Osteoblast (primary cell): ENCODE measurements around the gene ANKRD28. TPM values are rescaled to one million over a fixed set of nuclear protein-coding genes. Genes with fewer than 3 reads are reported as not detected.

Experiments used
- DNase-seq: peaks from one replicate; pipeline ENCODE4 v3.0.0; 2011; ENCODE audit warnings: low spot score, mixed read lengths; ENCODE audit not compliant: insufficient read length; ENCODE audit errors: missing footprints
- H2AFZ ChIP-seq: 2 replicates; pipeline ENCODE4 v1.6.0; 2011; ENCODE audit warnings: mild to moderate bottlenecking, low read length
- H3K27ac ChIP-seq: 2 replicates; pipeline ENCODE4 v1.5.1; 2011; ENCODE audit warnings: mild to moderate bottlenecking, low read depth, low read length, moderate library complexity
- H3K27me3 ChIP-seq: 2 replicates; pipeline ENCODE4 v1.6.0; 2012; ENCODE audit warnings: mild to moderate bottlenecking, control low read depth, inconsistent platforms, low read length, moderate library complexity; ENCODE audit not compliant: insufficient read depth
- H3K36me3 ChIP-seq: 2 replicates; pipeline ENCODE4 v1.5.1; 2011; ENCODE audit warnings: mild to moderate bottlenecking, low read length, control low read depth, moderate library complexity; ENCODE audit not compliant: insufficient read depth
- H3K4me1 ChIP-seq: 2 replicates; pipeline ENCODE4 v1.5.1; 2011; ENCODE audit warnings: mild to moderate bottlenecking, low read length, control low read depth, moderate library complexity; ENCODE audit not compliant: insufficient read depth
- H3K4me2 ChIP-seq: 2 replicates; pipeline ENCODE4 v1.6.0; 2011; ENCODE audit warnings: mild to moderate bottlenecking, low read length; ENCODE audit not compliant: insufficient read depth
- H3K4me3 ChIP-seq: fragments of 200-600 bp; sonication (generic); 3 replicates; pipeline ENCODE4 v1.5.1; 2012; ENCODE audit warnings: mild to moderate bottlenecking, low read length, inconsistent platforms; ENCODE audit not compliant: insufficient read depth
- H3K79me2 ChIP-seq: 2 replicates; pipeline ENCODE4 v1.6.0; 2012; ENCODE audit warnings: mild to moderate bottlenecking, low read length, control low read depth, inconsistent platforms; ENCODE audit not compliant: insufficient read depth
- H3K9me3 ChIP-seq: 2 replicates; pipeline ENCODE4 v1.5.1; 2011; ENCODE audit warnings: low read depth, low read length, control low read depth
- H4K20me1 ChIP-seq: 2 replicates; pipeline ENCODE4 v1.6.0; 2012; ENCODE audit warnings: mild to moderate bottlenecking, low read length, control low read depth; ENCODE audit not compliant: insufficient read depth
- total RNA-seq: library from RNA; depleted of rRNA; stranded (reverse); fragments of >200 nt; gene quantifications from 2 replicates; pipeline ENCODE4 v1.2.3, GENCODE V29; 2012
- TF ChIP-seq, protein P1 (sequence below): IDR thresholded peaks from 2 replicates; pipeline ENCODE4 v1.5.1; 2011; ENCODE audit warnings: mild to moderate bottlenecking, low read depth, low read length, moderate library complexity; ENCODE audit errors: extremely low read depth

ANKRD28 gene
- 215 and 223 TPM in 2 replicates for total RNA-seq

DNA sequence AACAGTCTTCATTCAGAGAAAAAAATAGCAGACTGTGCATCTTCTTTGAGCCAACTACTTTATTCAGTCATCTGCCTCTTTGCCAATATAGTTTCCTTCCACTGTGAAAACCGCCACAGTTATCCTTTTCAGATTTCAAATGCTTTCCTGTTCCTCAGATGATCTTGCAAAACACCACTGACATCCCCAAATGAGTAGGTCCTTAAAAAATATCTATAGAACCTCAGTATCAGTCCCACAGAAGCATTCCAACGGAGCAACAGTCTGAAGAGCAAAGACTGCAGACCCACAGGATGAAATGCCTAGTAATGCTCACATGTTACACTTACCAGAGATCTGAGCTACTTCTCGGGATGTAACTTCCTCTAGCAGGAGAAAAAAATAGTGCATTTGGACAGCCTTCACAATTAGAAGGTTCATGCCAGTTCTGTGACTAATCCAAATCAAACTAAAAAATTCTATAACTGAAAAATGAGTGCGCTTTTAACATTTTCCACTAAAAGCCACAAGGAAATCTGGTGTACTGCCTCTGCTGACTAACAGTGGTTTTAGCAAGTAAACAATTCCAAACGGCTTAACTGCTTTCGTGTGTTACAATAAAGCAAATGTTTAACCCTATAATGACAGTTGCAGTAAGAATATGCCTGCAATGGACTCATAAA lies at the start of gene ANKRD28:
Gene ANKRD28, minus strand, starts transcription at position 338 of the 662 bp plus-strand sequence. CDS start 1,458 bp downstream, outside the sequence.
- H3K27me3 ChIP-seq = no peaks in the 10 kb centered on the region
- H3K27ac ChIP-seq = peak within 1 kb of the TSS; percentile 99
- peak within 1 kb of the TSS; percentile 77 for H3K4me3 ChIP-seq
- H3K9me3 ChIP-seq = no peaks in the 10 kb centered on the region
- DNase-seq = no peak
- H4K20me1 ChIP-seq = no peaks in the 10 kb centered on the region
- H3K4me2 ChIP-seq = peak within 1 kb of the TSS; percentile 94
- peaks cover 42% of the 10 kb centered on the region for H3K4me1 ChIP-seq
- TF ChIP-seq, protein P1, sequence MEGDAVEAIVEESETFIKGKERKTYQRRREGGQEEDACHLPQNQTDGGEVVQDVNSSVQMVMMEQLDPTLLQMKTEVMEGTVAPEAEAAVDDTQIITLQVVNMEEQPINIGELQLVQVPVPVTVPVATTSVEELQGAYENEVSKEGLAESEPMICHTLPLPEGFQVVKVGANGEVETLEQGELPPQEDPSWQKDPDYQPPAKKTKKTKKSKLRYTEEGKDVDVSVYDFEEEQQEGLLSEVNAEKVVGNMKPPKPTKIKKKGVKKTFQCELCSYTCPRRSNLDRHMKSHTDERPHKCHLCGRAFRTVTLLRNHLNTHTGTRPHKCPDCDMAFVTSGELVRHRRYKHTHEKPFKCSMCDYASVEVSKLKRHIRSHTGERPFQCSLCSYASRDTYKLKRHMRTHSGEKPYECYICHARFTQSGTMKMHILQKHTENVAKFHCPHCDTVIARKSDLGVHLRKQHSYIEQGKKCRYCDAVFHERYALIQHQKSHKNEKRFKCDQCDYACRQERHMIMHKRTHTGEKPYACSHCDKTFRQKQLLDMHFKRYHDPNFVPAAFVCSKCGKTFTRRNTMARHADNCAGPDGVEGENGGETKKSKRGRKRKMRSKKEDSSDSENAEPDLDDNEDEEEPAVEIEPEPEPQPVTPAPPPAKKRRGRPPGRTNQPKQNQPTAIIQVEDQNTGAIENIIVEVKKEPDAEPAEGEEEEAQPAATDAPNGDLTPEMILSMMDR = peak; percentile 27
- H3K79me2 ChIP-seq = peaks cover 85% of the 10 kb centered on the region
- H3K36me3 ChIP-seq = peaks cover 10% of the 10 kb centered on the region
- H2AFZ ChIP-seq = no peak within 1 kb of the TSS

DNA sequence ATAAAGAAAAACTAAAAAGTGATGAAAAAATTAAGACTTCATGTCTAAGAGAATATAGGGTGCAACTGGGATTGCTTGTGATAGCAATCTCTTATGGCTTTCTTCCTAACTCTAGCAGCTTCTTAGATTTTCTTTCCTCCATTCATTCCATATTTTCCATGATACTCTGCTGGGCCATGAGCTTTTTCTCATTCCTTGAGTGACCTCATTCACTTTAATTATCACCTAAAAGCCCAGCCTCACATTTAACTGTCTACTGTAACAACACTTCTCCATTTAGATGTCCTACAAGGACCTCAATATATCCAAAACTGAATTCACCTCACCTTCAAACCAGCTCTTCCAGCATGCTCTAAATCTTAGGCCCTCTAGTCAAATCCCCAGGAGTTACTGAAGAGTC lies 49.5 kb upstream of the ANKRD28 start:
- Histone ChIP-seq H3K4me1 (peaks cover 3% of the 10 kb centered on the region), H3K27me3 (no peaks in the 10 kb centered on the region), H4K20me1 (no peaks in the 10 kb centered on the region), H3K9me3 (no peaks in the 10 kb centered on the region), H3K27ac (no peak overlapping the region), H3K36me3 (no peaks in the 10 kb centered on the region), H2AFZ (no peak overlapping the region), H3K4me2 (no peak overlapping the region), H3K4me3 (no peak overlapping the region), H3K79me2 (peaks cover 60% of the 10 kb centered on the region)
- no peak for DNase-seq
- TF ChIP-seq, protein P1 = no peak

DNA sequence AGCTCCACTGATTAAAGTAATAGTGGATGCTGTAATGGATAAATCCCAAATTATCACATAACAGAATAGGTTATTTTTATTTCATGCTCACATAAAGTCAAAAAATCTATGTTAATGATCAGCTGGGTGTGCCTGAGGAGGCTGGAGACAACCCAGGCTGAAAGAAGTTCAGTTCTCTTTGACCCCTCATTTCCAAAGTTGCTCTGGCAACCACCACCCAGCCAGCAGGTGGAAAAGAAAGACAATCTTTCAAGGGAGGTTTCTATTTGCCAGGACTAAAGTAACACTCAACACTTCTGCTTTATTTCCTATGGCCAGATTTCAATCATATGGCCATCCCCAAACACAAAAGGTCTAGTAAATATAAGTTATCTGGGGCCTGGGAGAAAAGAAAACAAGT lies 48.8 kb upstream of the ANKRD28 start:
- H3K4me1 ChIP-seq = peaks cover 4% of the 10 kb centered on the region
- H3K27ac ChIP-seq = no peak overlapping the region
- H4K20me1 ChIP-seq = no peaks in the 10 kb centered on the region
- peaks cover 60% of the 10 kb centered on the region for H3K79me2 ChIP-seq
- H3K4me2 ChIP-seq = no peak overlapping the region
- no peaks in the 10 kb centered on the region for H3K27me3 ChIP-seq
- no peaks in the 10 kb centered on the region for H3K36me3 ChIP-seq
- H3K4me3 ChIP-seq = no peak overlapping the region
- no peaks in the 10 kb centered on the region for H3K9me3 ChIP-seq
- TF ChIP-seq, protein P1 = no peak
- DNase-seq = no peak
- H2AFZ ChIP-seq = no peak overlapping the region

DNA sequence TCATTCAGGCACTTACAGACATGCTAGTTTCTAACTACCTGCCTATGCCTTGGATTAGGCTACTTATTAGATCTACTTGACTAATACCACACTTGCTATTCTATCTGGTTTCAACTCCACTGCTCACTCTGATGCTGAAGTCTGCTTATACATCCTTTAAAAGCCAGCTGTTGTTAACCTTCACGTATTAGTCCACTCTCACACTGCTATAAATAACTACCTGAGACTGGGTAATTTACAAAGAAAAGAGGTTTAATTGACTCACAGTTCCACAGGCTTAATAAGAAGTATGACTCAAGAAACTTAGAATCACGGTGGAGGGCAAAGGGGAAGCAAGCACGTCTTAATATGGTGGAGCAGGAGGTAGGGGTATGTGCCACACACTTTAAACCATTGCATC lies 47.7 kb upstream of the ANKRD28 start:
- H3K4me3 ChIP-seq = no peak overlapping the region
- H3K4me2 ChIP-seq = no peak overlapping the region
- peaks cover 4% of the 10 kb centered on the region for H3K4me1 ChIP-seq
- H3K9me3 ChIP-seq = no peaks in the 10 kb centered on the region
- H2AFZ ChIP-seq = no peak overlapping the region
- TF ChIP-seq, protein P1 = no peak
- no peak overlapping the region for H3K27ac ChIP-seq
- peaks cover 62% of the 10 kb centered on the region for H3K79me2 ChIP-seq
- no peak for DNase-seq
- H3K27me3 ChIP-seq = no peaks in the 10 kb centered on the region
- H4K20me1 ChIP-seq = no peaks in the 10 kb centered on the region
- H3K36me3 ChIP-seq = no peaks in the 10 kb centered on the region
